ENCODE data around the gene HEPACAM. TPM values are rescaled to one million over a fixed set of nuclear protein-coding genes. Genes with fewer than 3 reads are reported as not detected.

The HEPACAM gene
- total RNA-seq, 1 experiment from 2014 or later: not detected

- DNase-seq: no peak
- Histone ChIP-seq H2BK120ac (ENCODE audit: low read depth, low read length, poor library complexity, severe bottlenecking) (no peak overlapping the region), H3K18ac (ENCODE audit: insufficient read length, low read depth, low read length) (no peak overlapping the region), H3K23me2 (ENCODE audit: insufficient read length, low read depth, low read length, poor library complexity, severe bottlenecking) (no peaks in the 10 kb centered on the region), H4K91ac (ENCODE audit: insufficient read length, low read depth, low read length) (no peak overlapping the region), H3K4me1 (ENCODE audit: insufficient read depth, low read length) (peaks cover 4% of the 10 kb centered on the region; the same call in 1 of the 2 replicates), H4K8ac (replicated peaks; ENCODE audit: insufficient read length, low read depth, low read length) (no peak overlapping the region), H3K9ac (ENCODE audit: extremely low read depth, insufficient read length, low read length) (no peak overlapping the region), H3K27ac (ENCODE audit: insufficient read length, low read depth, low read length) (no peak overlapping the region), H3K79me2 (ENCODE audit: insufficient read depth, low read length) (no peaks in the 10 kb centered on the region), H3K56ac (ENCODE audit: insufficient read length, low read depth, low read length) (no peak overlapping the region), H2AFZ (ENCODE audit: low read length) (no peak overlapping the region), H3K14ac (ENCODE audit: insufficient read depth, low read length) (no peak overlapping the region), H3K79me1 (ENCODE audit: insufficient read depth, low read depth, low read length, poor library complexity, severe bottlenecking) (no peaks in the 10 kb centered on the region), H4K5ac (ENCODE audit: insufficient read length, low read depth, low read length) (no peak overlapping the region), H3K23ac (ENCODE audit: insufficient read length, low read depth, low read length) (no peak overlapping the region), H2BK15ac (ENCODE audit: low read depth, low read length) (no peak overlapping the region), H3K27me3 (ENCODE audit: insufficient read depth, low read length) (no peaks in the 10 kb centered on the region), H2BK12ac (ENCODE audit: insufficient read length, low read depth, low read length) (no peak overlapping the region), H3K9me3 (ENCODE audit: control insufficient read depth, low read depth, low read length) (no peaks in the 10 kb centered on the region), H4K20me1 (ENCODE audit: control insufficient read depth, insufficient read depth, insufficient read length) (no peaks in the 10 kb centered on the region), H2BK5ac (ENCODE audit: insufficient read length, low read length) (no peak overlapping the region), H2BK20ac (ENCODE audit: low read depth, low read length, poor library complexity, severe bottlenecking) (no peak overlapping the region), H3K4me2 (ENCODE audit: insufficient read depth, insufficient read length, low read length) (no peak overlapping the region), H3K4ac (ENCODE audit: low read depth, low read length) (no peak overlapping the region), H3T11ph (ENCODE audit: low read length) (no peak overlapping the region), H2AK5ac (ENCODE audit: insufficient read length, low read length) (no peak overlapping the region)
- Mint-ChIP-seq H3K36me3 (ENCODE audit: insufficient read depth in 1 of 3, low read depth in 3 of 3) (no peaks in the 10 kb centered on the region), H3K4me1 (peaks cover 16 to 17% of the 10 kb centered on the region in 2 experiments), H3K4me3 (no peak overlapping the region), H3K27ac (no peak overlapping the region), H3K27me3 (ENCODE audit: low read depth) (peaks cover 15% of the 10 kb centered on the region), H3K9me3 (no peaks in the 10 kb centered on the region)
- no peak for TF ChIP-seq CTCF (conservative IDR thresholded peaks at IDR 0.05)
- WGBS (ENCODE audit: extremely low coverage, insufficient read length, low lambda C conversion rate): no CpG with 5 or more reads among the region's 16 CpGs
Observed at GRCh38 chr11:124896071-124896750, 39.6 kb downstream of the HEPACAM start.

All from H9 (cell line).